ENCODE data around the gene B3GNT4. TPM values are rescaled to one million over a fixed set of nuclear protein-coding genes. Genes with fewer than 3 reads are reported as not detected.

The B3GNT4 gene
- total RNA-seq, 1 donor from 2014 or later: 0.46 TPM

DNA sequence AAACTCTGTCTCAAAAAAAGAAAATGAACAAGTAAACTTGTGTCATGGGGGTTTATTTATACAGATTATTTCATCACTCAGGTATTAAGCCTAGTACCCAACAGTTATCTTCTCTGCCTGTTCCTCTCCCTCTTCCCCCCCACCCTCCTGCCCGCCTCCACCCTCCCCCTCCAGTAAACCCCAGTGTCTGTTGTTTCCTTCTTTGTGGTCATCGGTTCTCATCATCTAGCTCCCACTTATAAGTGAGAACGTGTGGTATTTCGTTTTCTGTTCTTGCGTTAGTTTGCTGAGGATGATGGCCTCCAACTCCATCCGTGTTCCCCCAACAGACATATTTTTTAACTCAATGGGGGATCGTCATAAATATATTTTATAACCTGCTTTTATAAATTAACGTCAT is 41.8 kb upstream of the B3GNT4 start:
- Histone ChIP-seq H3K27ac (no peak overlapping the region), H3K9me3 (no peaks in the 10 kb centered on the region), H3K4me1 (no peaks in the 10 kb centered on the region), H3K4me3 (no peak overlapping the region), H3K27me3 (no peaks in the 10 kb centered on the region), H3K36me3 (no peaks in the 10 kb centered on the region)
- TF ChIP-seq, protein P1, sequence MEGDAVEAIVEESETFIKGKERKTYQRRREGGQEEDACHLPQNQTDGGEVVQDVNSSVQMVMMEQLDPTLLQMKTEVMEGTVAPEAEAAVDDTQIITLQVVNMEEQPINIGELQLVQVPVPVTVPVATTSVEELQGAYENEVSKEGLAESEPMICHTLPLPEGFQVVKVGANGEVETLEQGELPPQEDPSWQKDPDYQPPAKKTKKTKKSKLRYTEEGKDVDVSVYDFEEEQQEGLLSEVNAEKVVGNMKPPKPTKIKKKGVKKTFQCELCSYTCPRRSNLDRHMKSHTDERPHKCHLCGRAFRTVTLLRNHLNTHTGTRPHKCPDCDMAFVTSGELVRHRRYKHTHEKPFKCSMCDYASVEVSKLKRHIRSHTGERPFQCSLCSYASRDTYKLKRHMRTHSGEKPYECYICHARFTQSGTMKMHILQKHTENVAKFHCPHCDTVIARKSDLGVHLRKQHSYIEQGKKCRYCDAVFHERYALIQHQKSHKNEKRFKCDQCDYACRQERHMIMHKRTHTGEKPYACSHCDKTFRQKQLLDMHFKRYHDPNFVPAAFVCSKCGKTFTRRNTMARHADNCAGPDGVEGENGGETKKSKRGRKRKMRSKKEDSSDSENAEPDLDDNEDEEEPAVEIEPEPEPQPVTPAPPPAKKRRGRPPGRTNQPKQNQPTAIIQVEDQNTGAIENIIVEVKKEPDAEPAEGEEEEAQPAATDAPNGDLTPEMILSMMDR (IDR thresholded peaks at IDR 0.05): no peak
- intact Hi-C loops (cut with DNase I): no loop called here
- ATAC-seq (no peak), DNase-seq (no peak)

DNA sequence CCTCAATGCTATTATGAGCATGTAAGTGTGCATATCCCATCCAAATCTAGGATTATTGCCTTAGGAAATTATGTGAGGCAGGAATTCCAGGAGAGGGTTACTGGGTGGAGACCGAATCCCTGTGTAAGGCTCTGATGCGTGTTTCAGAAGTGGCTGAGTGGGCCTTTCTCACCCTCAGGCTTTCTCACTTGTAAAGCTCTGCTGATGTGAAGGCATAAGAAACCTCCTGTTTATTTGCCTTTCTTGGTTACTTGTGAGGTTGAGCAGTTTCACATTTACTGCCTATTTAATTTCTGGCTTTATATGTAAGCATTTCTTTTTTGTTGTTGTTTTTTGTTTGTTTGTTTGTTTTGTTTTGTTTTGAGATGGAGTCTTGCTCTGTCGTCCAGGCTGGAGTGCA is 40.5 kb upstream of the B3GNT4 start:
- Histone ChIP-seq H3K27ac (no peak overlapping the region), H3K36me3 (no peaks in the 10 kb centered on the region)
- ATAC-seq: no peak

DNA sequence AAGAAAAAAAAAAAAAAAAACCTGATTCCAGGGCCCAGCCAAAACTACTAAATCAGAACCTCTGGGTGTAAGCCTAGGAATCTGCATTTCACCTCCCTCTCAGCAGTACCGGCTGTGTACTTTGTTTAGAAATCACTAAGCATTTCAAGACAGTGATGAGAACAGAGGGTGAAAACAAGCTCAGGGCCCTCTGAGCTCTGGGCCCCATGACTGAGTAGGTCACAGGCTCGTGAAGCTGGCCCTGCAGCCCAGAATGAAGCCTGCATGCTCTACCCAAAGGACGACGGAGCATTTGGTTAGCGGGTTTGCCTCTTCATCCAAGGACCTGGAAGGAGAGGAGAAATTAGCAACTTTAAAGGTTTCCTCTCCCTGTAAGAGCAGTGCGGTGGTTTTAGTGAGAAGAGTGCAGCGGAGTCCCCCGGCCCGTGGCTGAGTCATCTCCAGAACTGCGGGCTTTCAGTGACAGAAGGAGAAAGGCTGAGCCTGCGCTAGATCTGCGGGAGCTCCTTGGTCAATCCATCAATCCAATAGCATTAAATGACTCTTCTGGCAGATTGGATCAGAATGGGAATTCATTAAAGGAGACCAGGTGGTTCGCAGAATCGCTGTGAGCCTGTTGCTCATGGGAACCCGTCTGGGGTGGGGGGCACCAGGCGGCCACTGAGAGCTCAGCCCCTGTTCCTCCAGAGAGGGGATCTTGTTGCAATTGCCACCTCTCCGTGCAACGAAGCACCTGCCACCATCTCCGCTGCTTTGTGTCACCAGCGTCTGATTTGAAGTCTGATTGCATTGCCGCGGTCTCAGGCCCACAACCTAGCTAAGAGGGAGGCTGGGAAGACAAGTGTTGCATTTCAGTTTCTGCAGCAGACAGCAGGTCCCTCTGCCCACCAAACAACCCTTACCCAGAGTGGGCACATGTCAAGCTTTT is 36.8 kb upstream of the B3GNT4 start:
- Histone ChIP-seq H3K4me3 (no peak overlapping the region), H3K4me1 (no peaks in the 10 kb centered on the region), H3K27me3 (no peaks in the 10 kb centered on the region), H3K9me3 (no peaks in the 10 kb centered on the region), H3K27ac (no peak overlapping the region), H3K36me3 (no peaks in the 10 kb centered on the region)
- intact Hi-C loops (cut with DNase I): no loop called here
- TF ChIP-seq, protein P1 (IDR thresholded peaks at IDR 0.05): no peak
- no peak for DNase-seq
- no peak for ATAC-seq

More for the DNA sequence above, 40.5 kb upstream of the B3GNT4 start:
- no peak for DNase-seq
- intact Hi-C loops (cut with DNase I): no loop called here
- H3K4me3 ChIP-seq: no peak overlapping the region
- TF ChIP-seq, protein P1 (IDR thresholded peaks at IDR 0.05): no peak
- H3K4me1 ChIP-seq: no peaks in the 10 kb centered on the region
- no peaks in the 10 kb centered on the region for H3K9me3 ChIP-seq
- no peaks in the 10 kb centered on the region for H3K27me3 ChIP-seq

DNA sequence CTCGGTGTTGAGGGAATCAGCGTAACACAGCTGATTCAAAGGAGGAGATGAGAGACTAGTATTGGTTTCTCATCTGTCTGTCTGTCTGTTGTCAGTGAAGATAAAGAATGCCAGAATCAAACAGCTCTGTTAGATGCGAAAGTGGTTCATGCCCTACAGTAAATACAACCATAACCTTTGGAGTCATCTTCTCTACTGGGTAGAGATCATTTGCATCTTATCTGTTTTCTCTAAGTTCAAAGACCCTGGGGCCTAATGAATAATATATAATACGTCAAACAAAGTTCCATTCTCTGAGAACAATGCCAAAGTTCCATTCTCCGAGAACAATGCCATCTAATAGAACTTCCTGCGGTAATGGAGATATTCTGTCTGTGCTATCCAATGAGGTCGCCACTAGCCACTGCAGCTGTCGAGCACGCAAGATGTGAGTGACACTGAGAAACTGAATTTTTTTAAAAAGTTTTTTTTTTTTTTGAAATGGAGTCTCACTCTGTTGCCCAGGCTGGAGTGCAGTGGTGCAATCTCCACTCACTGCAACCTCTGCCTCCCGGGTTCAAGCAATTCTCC is 36.1 kb upstream of the B3GNT4 start:
- H3K4me3 ChIP-seq: no peak overlapping the region
- DNase-seq: no peak
- H3K27me3 ChIP-seq: no peaks in the 10 kb centered on the region
- no peak for ATAC-seq
- no peaks in the 10 kb centered on the region for H3K9me3 ChIP-seq
- no peaks in the 10 kb centered on the region for H3K4me1 ChIP-seq
- H3K36me3 ChIP-seq: no peaks in the 10 kb centered on the region
- intact Hi-C loops (cut with DNase I): no loop called here
- TF ChIP-seq, protein P1 (IDR thresholded peaks at IDR 0.05): no peak
- no peak overlapping the region for H3K27ac ChIP-seq

DNA sequence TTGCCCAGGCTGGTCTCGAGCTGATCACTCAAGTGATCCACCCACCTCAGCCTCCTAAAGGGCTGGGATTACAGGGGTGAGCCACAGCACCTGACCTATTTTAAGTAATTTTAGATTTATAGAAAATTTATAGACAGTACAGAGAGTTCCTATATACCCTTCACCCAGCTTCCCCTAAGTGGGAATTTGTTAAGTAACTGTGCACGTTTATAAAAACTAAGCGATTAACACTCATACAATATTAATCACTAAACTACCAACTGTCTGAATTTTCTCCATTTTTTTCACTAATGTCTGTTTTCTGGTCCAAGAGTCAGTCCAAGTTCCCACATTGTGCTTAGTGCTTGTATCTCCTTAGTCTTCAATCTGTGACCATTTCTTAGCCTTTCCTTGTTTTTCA is 35.0 kb upstream of the B3GNT4 start:
- DNase-seq: no peak
- Histone ChIP-seq H3K27ac (no peak overlapping the region), H3K36me3 (no peaks in the 10 kb centered on the region), H3K4me3 (no peak overlapping the region), H3K27me3 (no peaks in the 10 kb centered on the region), H3K9me3 (no peaks in the 10 kb centered on the region), H3K4me1 (no peaks in the 10 kb centered on the region)
- TF ChIP-seq, protein P1 (IDR thresholded peaks at IDR 0.05): no peak
- ATAC-seq: no peak
- intact Hi-C loops (cut with DNase I): no loop called here
